Neuronal stem cell (in vitro differentiated cells): ENCODE data around the gene DIPK1C.

Source experiments
- DNase-seq: peaks from one replicate; pipeline ENCODE4 v3.0.0-alpha.2; 2013; ENCODE audit warnings: low spot score
- H2AFZ ChIP-seq: one replicate; pipeline ENCODE4 v1.6.1; 2013; ENCODE audit warnings: mild to moderate bottlenecking, low read length, inconsistent platforms
- H2AK5ac ChIP-seq: 2 replicates; pipeline ENCODE4 v1.6.1; 2013; ENCODE audit warnings: low read depth, mild to moderate bottlenecking, inconsistent platforms, low read length, moderate library complexity, mixed read lengths
- H2BK120ac ChIP-seq: 2 replicates; pipeline ENCODE4 v1.6.1; 2013; ENCODE audit warnings: low read depth, mild to moderate bottlenecking, inconsistent platforms, low read length, moderate library complexity, mixed read lengths
- H2BK12ac ChIP-seq: one replicate; pipeline ENCODE4 v1.6.1; 2013; ENCODE audit warnings: low read length, inconsistent platforms
- H2BK15ac ChIP-seq: 2 replicates; pipeline ENCODE4 v1.6.1; 2013; ENCODE audit warnings: mild to moderate bottlenecking, low read length, inconsistent platforms, mixed read lengths
- H2BK5ac ChIP-seq: one replicate; pipeline ENCODE4 v1.6.1; 2013; ENCODE audit warnings: inconsistent platforms, mild to moderate bottlenecking, low read length, moderate library complexity
- H3K14ac ChIP-seq: one replicate; pipeline ENCODE4 v1.6.1; 2013; ENCODE audit warnings: low read length, inconsistent platforms
- H3K18ac ChIP-seq: 2 replicates; pipeline ENCODE4 v1.6.1; 2013; ENCODE audit warnings: low read length, inconsistent platforms
- H3K23ac ChIP-seq: 2 replicates; pipeline ENCODE4 v1.6.1; 2013; ENCODE audit warnings: low read depth, mild to moderate bottlenecking, mixed read lengths, low read length, inconsistent platforms; ENCODE audit not compliant: poor library complexity
- H3K27ac ChIP-seq: replicated peaks from 3 replicates; pipeline ENCODE4 v1.5.1; 2013; ENCODE audit warnings: low read length, inconsistent platforms
- H3K27me3 ChIP-seq, 3 experiments: 2 replicates each; pipeline ENCODE4 v1.6.1; 2013; ENCODE audit warnings: low read length in 3 of 3, mild to moderate bottlenecking in 2 of 3, inconsistent platforms in 1 of 3, low read depth in 1 of 3, mixed read lengths in 1 of 3, moderate library complexity in 1 of 3; ENCODE audit not compliant: control insufficient read depth in 3 of 3, insufficient read depth in 3 of 3
- H3K36me3 ChIP-seq, 2 donors: replicated peaks in 1 of 2; 2 replicates each; pipeline ENCODE4 v1.6.1; 2013; ENCODE audit warnings: low read length in 2 of 2; ENCODE audit not compliant: control insufficient read depth in 2 of 2, insufficient read depth in 2 of 2
- H3K4ac ChIP-seq: 2 replicates; pipeline ENCODE4 v1.6.1; 2013; ENCODE audit warnings: inconsistent platforms, mild to moderate bottlenecking, low read length, moderate library complexity
- H3K4me1 ChIP-seq, 2 donors: 1 replicate in 1 of 2; 2 replicates in 1 of 2; pipeline ENCODE4 v1.6.1; 2013; ENCODE audit warnings: low read length in 2 of 2, low read depth in 1 of 2; ENCODE audit not compliant: control insufficient read depth in 2 of 2, insufficient read depth in 1 of 2
- H3K4me2 ChIP-seq: one replicate; pipeline ENCODE4 v1.6.1; 2013; ENCODE audit warnings: mild to moderate bottlenecking, low read length, inconsistent platforms; ENCODE audit not compliant: insufficient read depth, poor library complexity, severe bottlenecking
- H3K4me3 ChIP-seq, 2 donors: 2 replicates each; pipeline ENCODE4 v1.5.1; 2013; ENCODE audit warnings: low read length in 2 of 2, mild to moderate bottlenecking in 2 of 2, inconsistent platforms in 1 of 2, moderate library complexity in 1 of 2
- H3K79me1 ChIP-seq: one replicate; pipeline ENCODE4 v1.6.1; 2013; ENCODE audit warnings: low read depth, mild to moderate bottlenecking, inconsistent platforms, low read length, moderate library complexity
- H3K9ac ChIP-seq: one replicate; pipeline ENCODE4 v1.6.1; 2013; ENCODE audit warnings: mild to moderate bottlenecking, low read depth, low read length, inconsistent platforms; ENCODE audit not compliant: poor library complexity
- H3K9me3 ChIP-seq, 2 donors: replicated peaks in 1 of 2; 2 replicates each; pipeline versions ENCODE3 to v1.6.1; 2013; ENCODE audit warnings: low read length in 2 of 2, mild to moderate bottlenecking in 2 of 2, inconsistent platforms in 1 of 2, low read depth in 1 of 2, mixed read lengths in 1 of 2, moderate library complexity in 1 of 2; ENCODE audit not compliant: control insufficient read depth in 2 of 2, insufficient read depth in 1 of 2
- H4K8ac ChIP-seq: one replicate; pipeline ENCODE4 v1.6.1; 2013; ENCODE audit warnings: low read depth, mild to moderate bottlenecking, inconsistent platforms, low read length, moderate library complexity
- H4K91ac ChIP-seq: one replicate; pipeline ENCODE4 v1.6.1; 2013; ENCODE audit warnings: low read length, low read depth, mild to moderate bottlenecking, inconsistent platforms; ENCODE audit not compliant: poor library complexity
- whole genome bisulfite sequencing, 2 donors: extraction: QIAGEN DNeasy Blood & Tissue Kit; methylation state at CpG; one replicate each; pipeline ENCODE4 v1.1.7; 2013; ENCODE audit warnings: missing lambda C conversion rate in 2 of 2, mixed read lengths in 1 of 2; ENCODE audit not compliant: insufficient read length in 2 of 2, insufficient replicate concordance in 1 of 2; ENCODE audit errors: extremely low coverage in 2 of 2; 5-methylcytosine and 5-hydroxymethylcytosine counted together

Gene DIPK1C

GRCh38 chr18:74496508-74497323, 39.6 kb upstream of the DIPK1C start:
- H3K4me3 ChIP-seq: peak overlapping the region; percentile 86 to 100
- H3K9ac ChIP-seq: peak overlapping the region; percentile 96
- H2AFZ ChIP-seq: peak overlapping the region; percentile 94
- H3K27me3 ChIP-seq: peaks cover 0 to 3% (median 0%) of the 10 kb centered on the region in 3 experiments
- H3K23ac ChIP-seq: peak overlapping the region; percentile 90
- H2AK5ac ChIP-seq: peak overlapping the region; percentile 31
- H4K8ac ChIP-seq: peak overlapping the region; percentile 76
- H3K9me3 ChIP-seq: peaks cover 0 to 6% of the 10 kb centered on the region in 2 donors
- no CpG with 5 or more reads among the region's 48 CpGs for WGBS, 2 donors
- peaks cover 5 to 13% of the 10 kb centered on the region in 2 donors for H3K4me1 ChIP-seq
- H4K91ac ChIP-seq: peak overlapping the region; percentile 62
- peaks cover 8 to 42% of the 10 kb centered on the region in 2 donors for H3K36me3 ChIP-seq
- H2BK5ac ChIP-seq: peak overlapping the region; percentile 83
- peaks cover 4% of the 10 kb centered on the region for H3K79me1 ChIP-seq
- H2BK12ac ChIP-seq: peak overlapping the region; percentile 67
- peak overlapping the region; percentile 97 for H3K14ac ChIP-seq
- H3K18ac ChIP-seq: peak overlapping the region; percentile 97
- H2BK15ac ChIP-seq: peak overlapping the region; percentile 26
- H3K27ac ChIP-seq: no peak overlapping the region
- H2BK120ac ChIP-seq: peak overlapping the region; percentile 79
- H3K4me2 ChIP-seq: peak overlapping the region; percentile 56
- H3K4ac ChIP-seq: no peak overlapping the region
- no peak for DNase-seq

- Histone ChIP-seq H3K18ac (peak within 1 kb of the TSS; percentile 97), H2BK120ac (peak within 1 kb of the TSS; percentile 79), H3K9me3 (peaks cover 0 to 6% of the 10 kb centered on the region in 2 donors), H3K23ac (peak within 1 kb of the TSS; percentile 96), H2BK12ac (peak within 1 kb of the TSS; percentile 67), H3K4me2 (peak within 1 kb of the TSS; percentile 72), H3K27ac (peak within 1 kb of the TSS; percentile 2), H2AFZ (peak within 1 kb of the TSS; percentile 94), H4K8ac (peak within 1 kb of the TSS; percentile 76), H4K91ac (peak within 1 kb of the TSS; percentile 62), H3K4me1 (peaks cover 5 to 10% of the 10 kb centered on the region in 2 donors), H3K4me3 (peak within 1 kb of the TSS; percentile 86 to 100), H3K4ac (no peak within 1 kb of the TSS), H3K79me1 (peaks cover 4% of the 10 kb centered on the region), H2AK5ac (peak within 1 kb of the TSS; percentile 31), H3K14ac (peak within 1 kb of the TSS; percentile 97), H3K27me3 (no peaks in the 10 kb centered on the region), H2BK15ac (peak within 1 kb of the TSS; percentile 26), H2BK5ac (peak within 1 kb of the TSS; percentile 83), H3K9ac (peak within 1 kb of the TSS; percentile 96), H3K36me3 (peaks cover 3 to 34% of the 10 kb centered on the region in 2 donors)
- WGBS, 2 donors: no CpG with 5 or more reads among the region's 71 CpGs
- peak; percentile 99 for DNase-seq
Observed at GRCh38 chr18:74495581-74496507, 38.7 kb upstream of the DIPK1C start, which contains the start of gene CNDP2. Gene CNDP2 (plus strand): TSS chr18:74496363. CDS start chr18:74499974, 3,611 bp downstream.

GRCh38 chr18:74494514-74494913, 37.4 kb upstream of the DIPK1C start:
- peaks cover 4% of the 10 kb centered on the region for H3K79me1 ChIP-seq

More at GRCh38 chr18:74494514-74494913, 37.4 kb upstream of the DIPK1C start:
- H2BK5ac ChIP-seq: no peak overlapping the region
- no peak overlapping the region for H3K27ac ChIP-seq
- no peak overlapping the region for H3K4ac ChIP-seq
- no peak overlapping the region for H2AK5ac ChIP-seq
- peaks cover 3 to 21% of the 10 kb centered on the region in 2 donors for H3K36me3 ChIP-seq
- no peak overlapping the region for H2BK12ac ChIP-seq
- peaks cover 5 to 10% of the 10 kb centered on the region in 2 donors for H3K4me1 ChIP-seq
- no peak overlapping the region for H4K91ac ChIP-seq
- no peak overlapping the region for H3K9ac ChIP-seq
- H3K4me3 ChIP-seq: no peak overlapping the region
- no peak overlapping the region for H2AFZ ChIP-seq
- H3K14ac ChIP-seq: no peak overlapping the region
- no peaks in the 10 kb centered on the region for H3K27me3 ChIP-seq
- no peak overlapping the region for H4K8ac ChIP-seq
- WGBS, 2 donors: no CpG with 5 or more reads among the region's 1 CpG
- no peak overlapping the region for H3K18ac ChIP-seq
- no peak for DNase-seq
- H2BK120ac ChIP-seq: no peak overlapping the region
- no peak overlapping the region for H3K4me2 ChIP-seq
- H2BK15ac ChIP-seq: no peak overlapping the region
- H3K9me3 ChIP-seq: peaks cover 0 to 6% of the 10 kb centered on the region in 2 donors
- no peak overlapping the region for H3K23ac ChIP-seq
